Measurements from ENCODE around the gene CHD6. TPM values are rescaled to one million over a fixed set of nuclear protein-coding genes. Genes with fewer than 3 reads are reported as not detected.
"Not testable (repeated sequence)": the region's sequence is repeated elsewhere in the genome, so short reads cannot be mapped to it uniquely, and the experiment has no call there.

The CHD6 gene
- total RNA-seq, 1 donor = 33.1 TPM

DNA sequence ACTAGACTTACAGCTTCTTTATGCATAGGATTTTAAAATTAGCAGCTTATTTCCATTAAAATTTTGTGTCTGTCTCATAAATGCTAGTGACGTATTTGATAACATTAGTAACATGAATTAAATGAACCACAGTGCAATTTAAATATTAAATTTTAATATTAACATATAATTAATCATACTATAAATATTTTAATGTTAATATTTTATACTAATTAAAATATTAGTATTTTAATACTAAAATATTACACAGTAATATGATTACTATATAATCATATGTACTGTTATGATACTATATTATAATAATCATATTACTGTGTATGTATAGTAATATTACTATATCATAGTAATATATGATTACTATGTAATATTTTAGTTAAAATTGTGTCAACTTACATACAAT lies 73.7 kb downstream of the CHD6 start:
- no peak for DNase-seq (ENCODE audit: low read depth in 2 of 3, low spot score in 2 of 3)

DNA sequence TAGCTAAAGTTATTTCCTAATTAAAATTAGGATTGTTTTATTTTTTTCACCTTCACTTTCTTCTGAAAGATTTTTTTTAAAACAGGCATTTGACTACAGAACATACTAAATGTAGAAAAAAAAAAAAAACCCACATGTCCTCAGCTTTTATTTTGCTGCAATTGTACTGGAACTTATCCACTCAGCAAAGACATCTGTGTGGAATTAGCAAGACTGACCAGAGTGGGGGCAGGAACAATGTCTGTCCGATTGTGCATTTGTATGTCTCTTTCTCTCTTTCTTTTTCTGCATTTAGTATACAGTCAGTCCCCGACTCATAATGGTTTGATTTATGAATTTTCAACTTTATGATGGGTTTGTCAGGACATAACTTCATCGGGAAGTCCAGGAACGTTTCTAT lies 77.3 kb downstream of the CHD6 start:
- no peak for DNase-seq (ENCODE audit: low read depth in 2 of 3, low spot score in 2 of 3)

DNA sequence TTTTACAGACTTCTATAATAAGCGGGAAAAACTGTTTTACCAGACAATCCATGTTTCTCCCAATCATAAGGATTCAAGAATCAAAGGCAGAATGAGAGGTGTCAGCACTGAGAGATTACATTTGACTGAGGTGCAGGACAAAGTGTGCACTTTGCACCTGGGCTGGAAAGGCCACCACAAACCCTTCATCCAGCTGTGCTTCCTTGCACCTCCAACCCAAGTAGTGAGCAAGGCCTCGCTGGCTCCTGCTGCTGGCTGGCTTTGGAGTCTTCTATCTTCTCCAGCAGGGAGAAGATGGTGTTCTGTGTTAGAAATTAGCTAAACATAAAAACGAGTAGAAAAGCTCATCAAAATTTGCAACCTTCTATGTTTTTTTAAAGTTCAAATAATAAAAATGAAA lies 77.7 kb downstream of the CHD6 start:
- no peak for DNase-seq (ENCODE audit: low read depth in 2 of 3, low spot score in 2 of 3)

DNA sequence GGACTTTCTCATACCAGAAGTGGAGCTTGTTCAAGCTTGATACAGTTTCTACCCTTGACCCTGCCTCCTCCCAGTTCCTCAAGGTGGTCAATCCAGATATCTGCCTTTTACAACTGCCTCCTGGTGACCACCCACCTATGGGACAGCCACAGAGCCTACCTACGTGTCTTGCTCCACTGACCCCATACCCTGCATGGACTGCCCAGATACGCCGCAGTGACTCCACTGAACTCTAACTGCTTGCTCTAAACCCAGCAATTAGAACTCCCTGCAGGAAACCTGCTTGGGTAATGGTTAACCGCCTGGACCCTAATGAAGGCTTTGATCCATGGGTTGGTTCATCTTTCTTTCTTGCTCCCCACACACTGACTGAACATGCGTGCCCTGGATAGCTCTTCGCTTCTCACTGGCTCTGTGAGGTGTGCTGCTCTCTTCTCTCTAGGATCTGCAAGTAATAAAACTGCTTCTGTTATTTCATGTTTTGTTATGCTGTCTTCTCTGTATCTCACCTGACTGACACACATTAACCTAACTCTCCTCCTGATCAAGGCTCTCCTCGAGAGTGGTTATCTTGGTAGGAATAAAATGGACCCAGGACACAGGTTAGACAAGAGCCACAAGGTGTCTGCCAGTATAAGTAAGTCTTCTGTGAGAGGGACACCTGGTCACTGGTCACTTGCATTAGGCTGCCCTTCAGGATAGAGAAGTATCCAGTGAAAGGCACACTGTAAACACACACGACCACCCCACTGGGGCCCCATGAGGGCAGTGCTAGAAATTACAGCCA lies 79.2 kb downstream of the CHD6 start:
- DNase-seq (ENCODE audit: low read depth in 2 of 3, low spot score in 2 of 3) = no peak

DNA sequence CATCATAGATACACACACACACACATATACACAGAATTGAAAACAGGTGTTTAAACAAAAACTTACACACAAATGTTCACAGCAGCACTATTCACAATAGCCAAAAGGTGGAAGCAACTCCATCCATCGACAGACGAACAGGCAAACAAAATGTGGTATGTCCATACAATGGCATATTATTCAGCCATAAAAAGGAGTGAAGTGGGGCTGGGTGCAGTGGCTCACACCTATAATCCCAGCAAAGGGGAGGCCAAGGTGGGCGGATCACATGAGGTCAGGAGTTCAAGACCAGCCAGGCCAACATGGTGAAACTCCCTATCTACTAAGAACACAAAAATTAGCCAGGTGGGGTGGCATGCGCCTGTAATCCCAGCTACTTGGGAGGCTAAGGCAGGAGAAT lies 80.3 kb downstream of the CHD6 start:
- no peak for DNase-seq (ENCODE audit: low read depth in 2 of 3, low spot score in 2 of 3)

DNA sequence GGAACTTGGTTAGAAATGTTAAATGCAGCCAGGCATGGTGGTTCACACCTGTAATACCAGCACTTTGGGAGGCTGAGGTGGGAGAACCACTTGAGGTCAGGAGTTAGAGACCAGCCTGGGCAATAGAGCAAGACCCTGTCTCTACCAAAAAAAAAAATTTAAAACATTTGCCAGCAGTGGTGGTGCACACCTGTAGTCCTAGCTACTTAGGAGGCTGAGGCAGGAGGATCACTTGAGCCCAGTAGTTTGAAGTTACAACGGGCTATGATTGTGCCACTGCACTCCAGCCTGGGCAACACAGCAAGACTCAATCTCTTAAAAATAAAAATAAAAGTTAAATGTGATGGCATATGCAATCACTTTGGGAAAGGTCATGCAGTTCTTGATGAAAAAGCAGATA lies 82.6 kb downstream of the CHD6 start:
- not testable (repeated sequence) for DNase-seq (ENCODE audit: low read depth in 2 of 3, low spot score in 2 of 3)

DNA sequence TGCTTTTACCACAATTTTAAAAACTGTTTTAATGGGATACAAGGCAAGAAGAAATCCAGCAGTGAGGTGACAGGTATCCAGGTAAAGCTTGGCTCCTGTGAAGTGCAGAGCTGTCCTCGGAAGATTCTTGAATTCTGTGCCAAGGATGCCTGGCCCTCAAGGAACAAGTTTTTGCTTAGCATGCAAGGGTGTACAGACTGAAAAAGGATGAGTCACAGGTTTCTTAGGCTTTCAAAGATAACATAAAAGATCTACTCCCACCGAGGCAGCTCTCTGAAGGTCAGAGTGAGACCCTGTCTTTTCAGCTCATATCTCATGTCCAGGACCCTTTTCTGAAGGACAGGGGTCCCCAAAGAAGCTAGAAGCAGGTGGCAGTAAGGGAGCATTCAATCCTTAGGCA lies 83.3 kb downstream of the CHD6 start:
- DNase-seq (ENCODE audit: low read depth in 2 of 3, low spot score in 2 of 3) = no peak

DNA sequence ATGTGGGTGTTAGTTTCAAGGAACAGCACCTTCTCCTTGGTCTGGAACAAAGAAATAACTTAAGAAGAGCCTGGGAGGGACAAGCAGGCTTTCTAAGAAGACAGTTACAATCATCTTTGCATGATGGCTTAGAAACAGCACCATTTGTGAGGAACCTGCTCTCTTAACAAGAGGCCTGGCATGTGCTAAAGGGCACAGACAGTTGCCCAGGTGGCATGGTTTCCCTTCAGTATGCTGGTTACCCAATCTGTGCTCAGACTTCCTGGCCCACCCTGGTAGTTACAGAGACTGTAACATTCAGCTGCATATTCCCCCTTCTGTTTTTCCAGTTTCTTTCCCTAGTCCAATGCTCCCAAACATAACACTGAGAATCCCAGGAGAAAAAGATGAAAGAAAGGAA lies 84.0 kb downstream of the CHD6 start:
- DNase-seq (ENCODE audit: low read depth in 2 of 3, low spot score in 2 of 3) = no peak

DNA sequence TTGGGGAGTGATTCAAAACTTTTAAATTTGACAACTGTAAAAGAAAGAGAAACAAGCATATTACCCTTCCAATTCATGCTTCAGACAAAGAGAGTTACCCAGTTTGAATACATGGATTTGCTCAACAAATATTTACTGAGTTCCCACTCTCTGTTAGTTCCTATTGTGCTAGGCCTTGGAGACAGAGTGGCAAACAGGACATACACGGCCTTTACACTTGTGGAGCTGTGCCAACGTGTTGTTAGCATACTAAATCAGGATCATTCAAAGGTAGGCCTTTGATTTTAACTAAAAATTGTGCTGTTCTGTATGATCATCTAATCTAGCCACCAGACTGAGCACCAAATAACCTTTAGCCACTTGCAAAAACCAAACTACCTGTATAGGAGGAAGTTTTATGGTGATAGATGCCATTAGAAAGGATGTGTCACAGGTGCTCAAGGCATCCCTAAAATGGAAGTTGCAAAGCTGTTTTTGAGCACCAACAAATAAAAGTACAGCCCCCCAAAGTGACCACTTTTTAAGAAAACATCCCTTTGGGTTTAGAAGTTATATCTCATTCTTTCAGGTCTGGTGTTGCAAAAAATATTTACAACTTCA lies 84.5 kb downstream of the CHD6 start:
- no peak for DNase-seq (ENCODE audit: low read depth in 2 of 3, low spot score in 2 of 3)

DNA sequence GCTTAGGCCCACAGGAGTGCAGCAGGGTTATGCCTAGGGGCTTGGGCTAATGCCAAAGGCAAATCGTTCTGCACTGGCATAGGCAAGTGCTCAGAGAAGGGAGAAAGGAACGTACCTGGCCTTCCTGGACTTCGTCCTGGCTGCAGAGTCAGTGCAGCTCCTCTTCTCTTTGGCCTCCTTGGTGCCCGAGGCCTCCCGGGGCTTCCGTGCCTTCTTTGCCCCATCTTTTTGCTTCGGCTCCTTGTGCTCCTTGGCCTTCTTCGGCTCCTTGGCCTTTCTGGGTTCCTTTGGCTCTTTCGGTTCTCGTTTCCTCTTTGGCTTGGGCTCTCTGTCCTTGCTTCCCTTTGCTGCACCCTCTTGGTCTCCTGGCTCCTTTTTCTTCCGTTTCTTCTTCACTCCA lies 85.2 kb downstream of the CHD6 start:
- DNase-seq (ENCODE audit: low read depth in 2 of 3, low spot score in 2 of 3) = no peak

DNA sequence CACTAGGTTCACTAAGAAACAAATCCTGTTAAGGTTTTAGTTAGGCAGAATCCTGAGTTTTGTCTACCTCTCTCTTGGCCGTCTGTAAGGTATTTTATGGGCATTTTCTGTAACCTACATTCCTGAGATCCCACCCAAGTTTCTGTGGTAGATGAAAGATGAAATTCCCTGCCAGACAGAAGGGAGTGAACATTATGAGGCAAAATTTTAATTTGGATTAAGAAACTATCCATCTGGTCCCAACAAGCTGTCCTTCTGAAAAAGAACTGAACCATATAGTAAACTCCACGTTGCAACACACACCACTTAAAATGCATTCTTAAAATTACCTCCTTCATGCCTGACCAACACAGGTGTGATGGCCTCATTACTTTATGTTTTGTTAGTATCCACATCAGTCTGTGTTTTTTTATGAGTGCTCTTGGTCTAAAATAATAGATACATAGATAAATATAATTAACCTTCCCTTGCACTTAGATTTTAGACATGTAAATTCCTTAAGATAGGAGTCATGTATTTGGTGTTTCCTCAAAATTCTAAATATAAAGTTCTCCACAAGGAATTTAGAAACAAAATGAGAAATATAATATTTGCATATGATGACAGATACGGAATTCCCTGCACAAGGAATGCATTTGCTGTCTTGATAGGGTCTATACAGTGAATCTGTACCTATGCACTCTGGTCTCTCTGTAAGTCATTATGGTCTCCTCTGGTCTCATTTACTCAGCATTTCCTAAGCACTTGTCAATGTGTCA lies 86.5 kb downstream of the CHD6 start:
- no peak for DNase-seq (ENCODE audit: low read depth in 2 of 3, low spot score in 2 of 3)

DNA sequence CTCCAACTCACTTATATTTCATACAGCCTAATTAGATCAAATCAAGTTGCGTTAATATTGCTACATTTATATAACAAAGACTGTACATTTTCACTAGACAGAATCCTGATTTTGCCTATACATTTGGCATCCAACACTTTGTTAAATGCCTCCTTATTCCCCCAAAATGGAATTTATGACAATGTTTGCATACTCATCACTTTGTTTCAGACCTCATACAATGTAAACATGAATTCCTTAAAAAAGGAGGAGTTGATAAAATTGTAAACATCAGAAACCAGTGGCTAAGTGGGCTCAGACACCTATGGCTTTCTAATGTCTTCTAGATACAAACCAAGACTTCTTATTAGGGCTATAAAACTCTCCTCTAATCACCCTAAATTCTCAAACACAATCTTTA lies 87.3 kb downstream of the CHD6 start:
- no peak for DNase-seq (ENCODE audit: low read depth in 2 of 3, low spot score in 2 of 3)

DNA sequence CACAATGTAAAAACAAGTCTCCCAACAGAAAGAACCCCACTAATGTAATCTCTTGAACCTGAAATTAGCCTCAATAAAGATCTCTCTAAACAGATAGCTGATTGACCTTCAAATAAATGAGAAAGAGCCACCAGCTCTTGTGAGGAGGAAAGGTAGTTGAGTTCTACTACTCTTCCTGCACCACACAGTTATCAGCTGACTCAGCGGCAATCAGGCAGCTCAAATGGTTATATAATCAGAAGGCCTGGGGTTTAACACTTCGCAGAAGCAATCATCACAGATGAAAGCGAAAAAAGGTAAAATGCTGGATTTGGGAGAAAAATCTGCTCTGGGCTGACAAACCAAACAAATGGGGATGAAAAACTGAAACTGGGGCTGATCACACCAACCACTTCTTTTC lies 91.8 kb downstream of the CHD6 start:
- DNase-seq (ENCODE audit: low read depth in 2 of 3, low spot score in 2 of 3) = no peak

DNA sequence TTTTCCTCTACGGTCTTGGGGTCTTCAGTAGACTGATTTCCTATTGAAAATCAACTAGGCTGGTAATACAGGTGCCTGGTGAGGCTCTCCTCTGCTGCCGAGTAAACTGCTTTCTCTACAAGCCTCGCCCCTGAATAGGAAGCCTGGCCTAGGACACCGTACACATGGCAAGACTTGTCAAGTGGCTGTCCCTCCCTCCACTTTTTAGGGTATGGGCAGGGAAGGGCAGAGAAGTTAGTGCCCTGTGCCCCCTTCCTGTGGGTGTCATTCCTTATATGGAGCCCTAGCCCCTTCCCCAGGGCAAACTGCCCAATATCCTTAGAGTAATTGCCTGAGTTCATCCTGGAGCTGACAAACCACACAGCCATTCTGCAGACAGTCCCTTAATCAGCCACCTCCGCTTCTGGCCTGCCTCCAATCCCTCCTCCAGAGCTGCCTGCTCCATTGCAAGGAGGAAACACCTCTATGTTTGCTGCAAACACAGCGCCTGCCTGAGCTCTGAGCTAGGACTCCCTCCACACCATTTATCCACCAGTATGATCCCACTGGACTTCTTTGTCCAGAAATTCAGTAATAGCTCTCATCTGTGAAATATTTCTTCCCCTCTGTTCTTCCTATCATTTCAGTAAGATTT lies 93.1 kb downstream of the CHD6 start:
- DNase-seq (ENCODE audit: low read depth in 2 of 3, low spot score in 2 of 3) = peak in 2 of 3 donors; percentile 21 to 42

DNA sequence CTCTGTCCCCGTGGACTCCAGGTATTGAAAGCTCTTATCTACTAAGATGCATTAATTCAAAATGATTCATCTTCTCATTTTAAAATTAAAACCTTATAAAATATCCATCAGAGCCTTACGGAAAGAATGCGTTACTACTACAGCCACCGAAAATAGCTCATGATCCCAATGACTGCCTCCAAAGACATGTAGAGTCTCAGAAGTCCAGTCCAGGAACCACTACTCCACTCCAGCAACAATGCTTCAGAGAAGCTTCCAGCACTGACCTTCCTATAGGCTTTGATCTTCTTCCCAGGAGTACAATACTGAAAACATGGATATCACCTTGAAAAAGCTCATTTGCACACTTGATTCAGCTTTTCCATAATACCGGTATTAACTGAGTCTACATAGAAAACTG lies 94.3 kb downstream of the CHD6 start:
- DNase-seq (ENCODE audit: low read depth in 2 of 3, low spot score in 2 of 3) = no peak

DNA sequence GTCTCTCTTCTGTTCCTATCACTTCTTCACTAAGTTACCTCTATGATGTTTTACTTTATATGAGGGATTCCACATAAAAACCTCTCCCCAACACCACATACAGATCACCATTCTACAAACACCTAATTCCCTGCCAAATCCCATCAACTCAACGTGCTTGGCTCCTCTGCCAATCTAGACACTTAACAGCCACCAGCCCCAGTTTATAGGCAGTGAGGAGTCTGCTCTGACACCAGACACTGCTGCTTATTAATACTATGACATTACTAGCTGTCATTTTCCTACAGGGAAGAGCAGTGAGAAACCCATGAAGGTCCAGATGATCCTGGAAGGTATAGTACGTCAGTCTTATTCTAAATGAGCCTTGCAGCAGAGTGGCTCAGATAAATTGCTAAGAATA lies 104.3 kb downstream of the CHD6 start:
- DNase-seq (ENCODE audit: low read depth in 2 of 3, low spot score in 2 of 3) = no peak

DNA sequence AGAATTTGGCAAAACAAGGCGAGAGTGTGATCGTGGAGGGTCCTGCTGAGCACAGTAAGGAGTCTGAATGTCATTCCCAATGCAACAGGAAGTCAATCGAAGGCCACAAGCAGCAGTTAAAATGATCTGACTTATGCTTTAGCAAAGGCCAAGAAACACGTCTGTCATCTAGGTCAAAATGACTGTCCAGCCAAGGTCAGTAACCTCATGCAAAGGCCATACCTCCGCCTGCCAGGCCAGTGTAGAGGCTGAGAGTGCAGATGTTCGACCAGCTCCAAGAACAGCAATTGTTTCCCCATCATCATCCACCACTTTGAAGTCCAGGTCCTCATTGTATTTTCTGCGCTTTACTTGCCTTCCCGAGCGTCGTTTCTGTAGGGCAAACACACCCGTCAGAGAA lies 105.6 kb downstream of the CHD6 start:
- no peak for DNase-seq (ENCODE audit: low read depth in 2 of 3, low spot score in 2 of 3)

DNA sequence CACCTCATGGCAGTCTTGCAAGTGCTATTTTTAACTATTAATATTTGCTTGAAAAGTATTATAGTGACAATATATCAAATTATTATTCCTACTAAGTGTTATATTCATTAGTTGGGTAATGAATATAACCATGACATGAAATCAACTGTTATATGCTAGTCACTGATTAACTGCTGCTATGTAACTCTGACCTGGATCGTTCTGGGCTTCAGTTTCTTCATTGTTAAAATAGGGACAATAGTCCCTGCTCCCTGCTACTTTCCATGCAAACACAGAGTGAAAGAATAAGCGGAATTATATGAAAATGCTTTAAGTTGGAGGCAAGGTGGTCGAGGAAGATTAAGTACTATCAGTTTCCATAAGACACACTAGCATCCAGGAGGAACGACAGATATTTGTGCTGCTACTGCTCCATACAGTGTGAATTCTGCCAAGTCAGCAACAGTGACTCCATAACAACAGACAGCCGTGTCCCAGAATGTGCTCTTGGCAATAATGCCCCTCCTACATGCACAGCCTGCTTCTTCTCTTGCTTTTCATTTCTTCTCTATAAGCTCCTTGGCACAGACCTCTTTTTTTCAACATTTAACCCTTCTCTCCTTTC lies 107.2 kb downstream of the CHD6 start:
- no peak for DNase-seq (ENCODE audit: low read depth in 2 of 3, low spot score in 2 of 3)

DNA sequence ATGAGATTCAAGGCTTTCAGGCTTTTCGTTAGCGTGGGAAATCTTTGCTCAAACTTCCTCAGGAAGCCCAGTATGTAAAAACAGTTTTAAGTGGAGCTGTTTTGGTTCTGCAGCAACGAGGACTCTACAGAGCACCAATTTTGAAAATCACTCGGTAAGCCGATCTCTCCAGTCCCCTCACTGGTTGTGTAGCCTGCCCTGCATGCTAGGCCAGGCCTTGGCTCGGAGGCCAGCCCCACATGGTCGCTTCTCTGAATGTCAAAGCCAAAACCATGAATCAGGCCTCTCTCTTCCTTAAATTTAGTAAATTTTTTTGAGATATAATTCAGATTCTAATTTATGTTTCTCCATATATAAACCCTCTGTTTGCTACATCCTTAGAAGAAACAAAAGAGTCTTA lies 108.0 kb downstream of the CHD6 start:
- DNase-seq (ENCODE audit: low read depth in 2 of 3, low spot score in 2 of 3) = no peak

DNA sequence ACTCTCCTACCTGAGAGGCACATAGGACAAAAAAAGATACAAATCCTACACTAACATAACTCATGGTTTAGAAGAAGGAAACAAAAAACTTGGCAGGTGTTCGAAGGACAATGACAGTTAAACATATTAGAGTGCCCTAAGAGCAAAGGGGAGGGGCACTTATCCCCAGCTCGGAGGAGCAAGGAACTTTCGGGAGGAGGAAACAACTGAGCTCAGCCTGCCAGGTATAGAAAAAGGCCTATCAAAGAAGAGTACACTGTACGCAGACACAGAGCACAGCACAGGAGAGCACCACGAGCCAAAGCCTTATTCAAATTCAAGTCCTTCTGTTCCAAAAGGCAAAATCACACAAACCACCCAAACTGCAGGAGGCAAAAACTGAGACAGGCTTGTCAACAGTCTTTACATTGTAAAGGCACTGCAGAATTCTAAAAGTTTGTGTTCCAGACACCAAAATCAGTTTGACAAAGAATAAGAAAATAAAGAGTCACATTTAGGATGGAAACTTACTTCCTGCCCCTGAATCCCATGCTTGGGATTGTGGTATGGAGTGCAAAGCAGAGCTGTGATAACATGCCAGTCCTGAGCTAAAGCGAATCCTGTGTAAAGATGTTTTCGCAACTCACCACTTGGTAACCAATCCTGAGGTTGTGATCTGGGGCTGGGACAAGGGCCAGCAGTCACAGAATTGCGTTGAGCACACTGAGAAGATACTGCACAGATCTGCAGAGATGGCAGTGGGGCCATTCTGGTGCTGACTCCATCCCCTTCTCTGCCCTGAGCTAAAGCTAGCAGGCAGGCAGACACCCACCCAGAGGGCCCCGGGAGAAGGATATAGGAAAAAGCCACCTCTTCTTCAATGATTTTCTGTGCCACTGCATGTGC lies 108.6 kb downstream of the CHD6 start:
- no peak for DNase-seq (ENCODE audit: low read depth in 2 of 3, low spot score in 2 of 3)

Data from hematopoietic multipotent progenitor cell (in vitro differentiated cells).